Erythroblast (primary cell): Measurements from ENCODE around the gene CYP27C1.

Source experiments
- DNase-seq, 2 experiments: peaks; one replicate each; lab custom pipeline; 2025; lab: John Stamatoyannopoulos, UW
- GATA1 ChIP-seq: IDR thresholded peaks from 2 replicates; pipeline ENCODE4 v1.6.1; 2011; ENCODE audit warnings: low read depth, mild to moderate bottlenecking, control low read depth, low read length, moderate library complexity
- POLR2A ChIP-seq: IDR thresholded peaks from 2 replicates; pipeline ENCODE4 v1.6.1; 2011; ENCODE audit warnings: mild to moderate bottlenecking, low read length

CYP27C1 gene

GRCh38 chr2:127176371-127177311, 43.5 kb downstream of the CYP27C1 start:
- no peak for DNase-seq

DNA sequence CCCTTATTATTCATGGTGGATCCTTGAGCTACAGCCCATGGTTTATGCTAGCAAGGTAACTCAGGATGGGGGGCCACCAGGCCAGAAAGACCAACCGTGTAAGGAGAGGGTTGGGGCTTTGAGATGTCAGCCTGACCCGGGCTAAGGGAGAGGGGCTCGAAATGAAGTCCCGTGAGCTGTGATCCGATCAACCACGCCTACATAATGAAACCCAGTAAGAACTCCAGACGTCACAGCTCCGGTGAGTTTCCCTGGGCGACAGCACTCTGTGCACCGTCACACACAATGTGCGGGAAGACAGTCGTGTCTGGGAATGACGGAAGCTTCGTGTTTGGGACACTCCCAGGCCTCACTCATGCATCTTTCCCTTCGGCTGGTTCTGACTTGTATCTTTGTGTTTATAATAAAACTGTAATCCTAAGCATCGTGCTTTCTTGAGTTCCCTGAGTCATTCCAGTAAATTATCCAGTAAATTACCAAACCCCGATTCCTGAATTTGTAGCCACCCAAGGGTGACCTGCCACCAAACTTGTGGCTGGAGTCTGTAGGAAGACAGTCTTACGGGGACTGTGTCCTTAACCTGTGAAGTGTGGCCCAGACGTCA, 44.2 kb downstream of the CYP27C1 start:
- TF ChIP-seq POLR2A (no peak), GATA1 (no peak)
- DNase-seq: no peak

More at GRCh38 chr2:127176371-127177311, 43.5 kb downstream of the CYP27C1 start:
- TF ChIP-seq POLR2A (no peak), GATA1 (no peak)

DNA sequence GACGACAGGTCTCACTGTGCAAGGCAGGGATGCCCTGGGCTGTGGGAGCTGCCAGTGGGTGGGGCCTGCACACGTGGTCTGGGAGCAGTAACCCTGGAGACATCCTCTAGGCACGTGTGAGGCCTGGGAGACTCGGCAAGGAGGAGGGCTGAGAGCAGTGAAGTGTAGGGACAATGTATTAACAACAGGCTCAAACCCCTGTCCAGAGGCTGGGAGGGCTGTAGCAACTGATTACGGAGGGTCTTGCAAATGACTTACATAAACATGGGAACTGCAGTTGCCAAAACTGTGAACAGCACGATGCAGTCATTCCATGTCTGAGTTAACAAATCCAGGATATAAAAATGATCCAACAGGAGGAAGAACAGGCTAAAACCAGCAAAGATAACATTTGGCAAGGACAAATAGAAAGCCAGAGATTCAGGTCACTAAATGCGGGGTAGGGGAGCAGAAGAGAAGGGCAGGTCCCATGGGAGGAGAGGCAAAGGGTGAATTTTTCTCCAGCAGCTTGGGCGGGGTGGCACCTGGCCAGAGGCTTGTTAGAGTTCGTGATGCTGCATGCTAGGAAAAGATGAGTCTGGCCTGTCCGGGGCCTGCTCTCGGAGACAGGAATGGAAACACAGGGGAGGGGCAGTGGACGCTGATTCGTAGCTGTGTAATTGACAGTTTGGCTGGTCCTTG, 44.9 kb downstream of the CYP27C1 start:
- no peak for DNase-seq
- TF ChIP-seq GATA1 (no peak), POLR2A (no peak)

DNA sequence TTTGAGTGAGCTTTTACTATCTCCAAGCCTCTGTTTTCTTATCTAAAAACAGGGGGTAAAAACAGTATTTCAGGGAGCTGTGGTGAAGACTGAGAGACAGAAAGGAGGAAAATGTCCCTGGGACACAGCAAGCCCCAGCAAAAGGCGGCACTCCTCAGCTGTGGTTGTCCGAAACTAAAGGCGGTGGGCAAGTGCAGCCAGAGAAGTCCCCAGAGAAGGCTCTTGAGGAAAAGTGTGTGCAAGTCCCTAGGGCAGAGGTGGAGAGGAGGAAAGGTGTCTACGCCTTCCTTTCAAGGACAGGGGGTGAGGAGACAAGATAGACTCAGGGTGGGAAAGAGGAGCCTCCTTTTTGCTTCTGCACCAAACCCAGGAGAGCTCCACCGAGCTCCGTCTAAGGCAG, 45.5 kb downstream of the CYP27C1 start:
- no peak for TF ChIP-seq GATA1
- no peak for DNase-seq

DNA sequence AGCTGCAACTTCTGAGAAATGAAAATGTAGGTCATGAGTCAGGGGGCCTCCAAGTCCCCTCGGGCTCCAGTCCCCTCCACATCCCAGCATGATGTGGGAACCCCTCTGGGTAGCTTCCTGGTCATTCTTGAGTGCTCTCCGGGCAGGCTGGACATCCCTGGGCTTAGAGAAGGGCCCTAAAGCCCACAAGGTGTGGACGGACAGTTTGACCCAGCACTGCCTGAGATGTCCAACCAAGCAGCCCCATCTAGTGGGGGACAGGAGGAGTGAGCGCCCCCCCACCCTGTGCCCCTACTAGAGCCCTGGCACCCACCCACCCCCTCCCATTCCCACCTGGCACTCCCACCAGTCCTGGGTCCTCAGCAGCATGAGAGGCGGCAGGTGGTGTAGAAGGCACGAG, 46.0 kb downstream of the CYP27C1 start:
- DNase-seq: no peak
- no peak for TF ChIP-seq GATA1

- DNase-seq: no peak
- TF ChIP-seq POLR2A (no peak), GATA1 (no peak)
Measured at GRCh38 chr2:127173057-127173456, 47.0 kb downstream of the CYP27C1 start.

DNA sequence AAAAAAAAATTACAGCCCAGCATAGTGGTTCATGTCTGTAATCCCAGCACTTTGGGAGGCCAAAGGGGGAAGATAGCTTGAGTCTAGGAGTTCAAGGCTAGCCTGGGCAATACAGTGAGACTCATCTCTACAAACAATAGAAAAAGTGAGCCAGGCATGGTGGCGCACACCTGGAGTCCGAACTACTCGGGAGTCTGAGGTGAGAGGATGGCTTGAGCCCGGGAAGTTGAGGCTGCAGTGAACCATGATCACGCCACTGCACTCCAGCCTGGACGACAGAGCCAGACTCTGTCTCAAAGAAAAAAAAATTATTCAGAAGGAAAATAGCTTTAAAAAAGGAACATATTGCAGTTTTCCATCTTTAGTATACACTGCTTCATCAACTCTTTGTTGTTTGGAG, 47.8 kb downstream of the CYP27C1 start:
- DNase-seq: no peak
- TF ChIP-seq GATA1: no peak
- TF ChIP-seq POLR2A: no peak

DNA sequence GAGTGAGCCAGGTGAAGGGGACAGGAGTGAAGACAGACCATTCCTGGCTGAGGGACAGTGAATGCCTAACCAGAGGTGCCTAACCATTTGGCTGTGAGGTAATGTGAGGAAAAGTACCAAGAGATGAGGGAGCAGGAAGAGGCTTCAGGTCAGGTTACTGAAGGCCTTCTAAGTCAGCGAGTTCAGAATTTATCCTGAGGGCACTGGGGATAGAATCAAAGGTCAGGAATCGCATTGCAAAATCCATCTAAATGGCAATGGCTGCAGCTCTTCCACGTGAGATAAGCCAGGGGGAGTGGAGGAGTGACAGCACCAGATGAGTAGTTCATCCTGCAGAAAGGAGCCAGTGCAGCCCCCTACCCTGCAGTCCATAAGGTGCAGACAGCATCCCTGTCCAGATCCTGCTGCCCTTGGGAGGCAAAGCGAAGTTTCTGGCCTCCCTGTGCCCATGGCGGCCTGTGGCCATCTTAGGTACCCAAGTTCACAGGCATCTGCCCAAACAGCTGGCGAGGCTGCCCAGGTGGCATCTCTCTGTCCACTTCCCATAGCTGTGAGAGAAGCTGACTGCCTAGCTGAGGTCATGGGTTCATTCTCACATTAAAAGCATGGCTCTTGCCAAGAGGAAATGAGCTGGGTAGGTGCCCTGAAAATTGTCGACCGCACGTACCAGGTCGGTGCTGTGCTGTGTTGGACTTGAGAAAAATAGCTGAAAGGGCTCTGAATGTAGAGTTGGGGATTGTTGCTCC, 49.5 kb downstream of the CYP27C1 start:
- DNase-seq: no peak
- TF ChIP-seq POLR2A (no peak), GATA1 (no peak)

- no peak for DNase-seq
- TF ChIP-seq POLR2A: no peak
- TF ChIP-seq GATA1: no peak
Measured at GRCh38 chr2:127170021-127170420, 50.1 kb downstream of the CYP27C1 start.

DNA sequence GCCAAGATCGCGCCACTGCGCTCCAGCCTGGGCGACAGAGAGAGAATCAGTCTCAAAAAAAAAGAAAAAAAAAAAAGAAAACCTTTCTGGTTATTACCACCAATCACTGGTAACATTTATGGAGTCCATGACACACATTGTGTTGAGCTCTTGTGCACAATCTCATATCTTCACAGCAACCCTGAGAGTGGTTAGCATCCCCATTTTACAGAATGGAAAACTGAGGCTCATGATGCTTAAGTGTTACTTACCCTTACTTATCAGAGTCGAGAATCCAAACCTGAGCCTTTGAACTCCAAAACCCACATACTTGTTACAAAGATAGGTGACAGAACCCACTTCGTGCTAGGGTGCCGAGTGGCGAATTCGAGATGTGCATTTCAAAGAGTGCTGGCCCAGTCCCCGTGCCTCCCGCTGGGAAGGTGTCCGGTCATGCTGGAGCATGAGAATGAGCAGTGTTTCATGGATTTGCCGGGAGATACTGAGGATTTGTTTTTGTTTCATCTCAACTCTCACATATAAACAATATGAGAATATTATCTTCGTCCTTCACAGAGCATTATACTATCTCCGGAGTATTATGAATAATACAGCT, 50.9 kb downstream of the CYP27C1 start:
- DNase-seq: no peak
- TF ChIP-seq POLR2A (no peak), GATA1 (no peak)

- TF ChIP-seq POLR2A (no peak), GATA1 (no peak)
- no peak for DNase-seq
Measured at GRCh38 chr2:127166231-127166860, 53.8 kb downstream of the CYP27C1 start.

DNA sequence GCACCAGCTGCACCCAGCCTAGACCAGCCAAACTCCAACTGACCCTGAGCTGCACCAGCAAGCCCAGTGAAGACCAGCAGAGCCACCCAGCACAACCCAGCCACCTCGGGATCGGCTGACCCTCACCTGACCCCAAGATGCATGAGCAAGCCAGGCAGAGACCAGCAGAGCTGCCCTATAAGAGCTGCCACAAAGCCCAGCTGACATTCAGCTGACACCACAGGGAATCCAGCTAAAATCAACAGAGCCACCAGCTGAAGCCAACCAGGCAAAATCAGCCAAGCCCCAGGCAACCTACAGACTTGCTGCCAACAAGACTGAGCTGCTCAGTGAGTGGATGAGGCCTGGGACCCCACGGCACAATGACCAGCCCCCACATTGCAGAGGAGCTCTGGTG, 54.6 kb downstream of the CYP27C1 start:
- no peak for DNase-seq
- TF ChIP-seq GATA1 (no peak), POLR2A (no peak)
